ENCODE data around the gene ANAPC16. TPM values are rescaled to one million over a fixed set of nuclear protein-coding genes. Genes with fewer than 3 reads are reported as not detected.
A peak's percentile ranks its signal among the peaks of the same experiment; 100 is the strongest.

The ANAPC16 gene
- total and polyA plus RNA-seq, 10 donors = 70.8 to 239 (median 106) TPM

DNA sequence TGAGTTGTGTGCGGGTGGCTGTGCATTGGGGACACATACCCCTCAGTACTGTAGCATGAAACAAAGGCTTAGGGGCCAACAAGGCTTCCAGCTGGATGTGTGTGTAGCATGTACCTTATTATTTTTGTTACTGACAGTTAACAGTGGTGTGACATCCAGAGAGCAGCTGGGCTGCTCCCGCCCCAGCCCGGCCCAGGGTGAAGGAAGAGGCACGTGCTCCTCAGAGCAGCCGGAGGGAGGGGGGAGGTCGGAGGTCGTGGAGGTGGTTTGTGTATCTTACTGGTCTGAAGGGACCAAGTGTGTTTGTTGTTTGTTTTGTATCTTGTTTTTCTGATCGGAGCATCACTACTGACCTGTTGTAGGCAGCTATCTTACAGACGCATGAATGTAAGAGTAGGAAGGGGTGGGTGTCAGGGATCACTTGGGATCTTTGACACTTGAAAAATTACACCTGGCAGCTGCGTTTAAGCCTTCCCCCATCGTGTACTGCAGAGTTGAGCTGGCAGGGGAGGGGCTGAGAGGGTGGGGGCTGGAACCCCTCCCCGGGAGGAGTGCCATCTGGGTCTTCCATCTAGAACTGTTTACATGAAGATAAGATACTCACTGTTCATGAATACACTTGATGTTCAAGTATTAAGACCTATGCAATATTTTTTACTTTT is 59.7 kb downstream of the ANAPC16 start:
- Histone ChIP-seq H3K27me3 (replicated peaks in 1 of 7) (no peaks in the 10 kb centered on the region), H3K27ac (peak overlapping the region; percentile 89 to 99 (median 97)), H3K9me3 (no peaks in the 10 kb centered on the region), H3K4me3 (peak overlapping the region; percentile 82 to 98 (median 93)), H3K36me3 (peaks cover 6 to 29% (median 18%) of the 10 kb centered on the region in 6 donors), H3K4me1 (peaks cover 22 to 76% (median 52%) of the 10 kb centered on the region in 6 donors)
- TF ChIP-seq POLR2AphosphoS5 (IDR thresholded peaks at IDR 0.05) = peak in 2 of 3 donors; percentile 6 to 48
- TF ChIP-seq, protein P1, sequence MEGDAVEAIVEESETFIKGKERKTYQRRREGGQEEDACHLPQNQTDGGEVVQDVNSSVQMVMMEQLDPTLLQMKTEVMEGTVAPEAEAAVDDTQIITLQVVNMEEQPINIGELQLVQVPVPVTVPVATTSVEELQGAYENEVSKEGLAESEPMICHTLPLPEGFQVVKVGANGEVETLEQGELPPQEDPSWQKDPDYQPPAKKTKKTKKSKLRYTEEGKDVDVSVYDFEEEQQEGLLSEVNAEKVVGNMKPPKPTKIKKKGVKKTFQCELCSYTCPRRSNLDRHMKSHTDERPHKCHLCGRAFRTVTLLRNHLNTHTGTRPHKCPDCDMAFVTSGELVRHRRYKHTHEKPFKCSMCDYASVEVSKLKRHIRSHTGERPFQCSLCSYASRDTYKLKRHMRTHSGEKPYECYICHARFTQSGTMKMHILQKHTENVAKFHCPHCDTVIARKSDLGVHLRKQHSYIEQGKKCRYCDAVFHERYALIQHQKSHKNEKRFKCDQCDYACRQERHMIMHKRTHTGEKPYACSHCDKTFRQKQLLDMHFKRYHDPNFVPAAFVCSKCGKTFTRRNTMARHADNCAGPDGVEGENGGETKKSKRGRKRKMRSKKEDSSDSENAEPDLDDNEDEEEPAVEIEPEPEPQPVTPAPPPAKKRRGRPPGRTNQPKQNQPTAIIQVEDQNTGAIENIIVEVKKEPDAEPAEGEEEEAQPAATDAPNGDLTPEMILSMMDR (IDR thresholded peaks at IDR 0.05 in 8 of 11, conservative IDR thresholded peaks at IDR 0.05 in 3 of 11) = no peak
- 28 to 46% (median 37%) methylated on average over 12 of the region's 12 CpGs for WGBS, 5 donors
- intact Hi-C loops (cut with DNase I; ENCODE audit: low total_unique reads) = loop anchor here (10.0 kb wide), 1 partner anchor 61 kb away; the partner anchor contains the start of genes ANAPC16 and ASCC1
- no peak for DNase-seq

DNA sequence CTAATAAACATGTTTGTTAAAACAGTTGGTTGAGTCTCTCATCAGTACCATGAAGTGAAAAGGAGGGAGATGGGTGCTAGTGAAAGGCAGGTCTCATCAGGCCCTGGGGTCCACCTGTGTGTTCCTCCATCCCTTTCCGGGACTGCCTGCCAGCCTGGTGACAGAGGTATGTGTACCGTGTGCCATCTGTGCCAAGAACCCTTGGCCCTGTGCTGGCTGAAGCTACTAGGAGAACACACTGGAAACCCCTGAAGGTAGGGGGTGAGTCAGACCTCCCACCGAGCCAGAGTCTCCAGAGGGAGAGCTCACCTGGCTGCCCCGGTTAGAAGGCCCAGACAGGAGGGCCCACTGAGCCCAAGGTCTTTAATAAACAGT is 60.2 kb downstream of the ANAPC16 start:
- Histone ChIP-seq H3K9me3 (no peaks in the 10 kb centered on the region), H3K4me1 (peaks cover 22 to 75% (median 50%) of the 10 kb centered on the region in 6 donors), H3K27me3 (replicated peaks in 1 of 7) (no peaks in the 10 kb centered on the region), H3K4me3 (peak overlapping the region; percentile 82 to 98 (median 93)), H3K36me3 (peaks cover 6 to 29% (median 18%) of the 10 kb centered on the region in 6 donors), H3K27ac (peak overlapping the region; percentile 89 to 99 (median 97))
- no peak for DNase-seq
- intact Hi-C loops (cut with DNase I; ENCODE audit: low total_unique reads) = loop anchor here (10.0 kb wide), 1 partner anchor 61 kb away; the partner anchor contains the start of genes ANAPC16 and ASCC1
- 51 to 75% (median 64%) methylated on average over 4 of the region's 4 CpGs for WGBS, 5 donors
- TF ChIP-seq, protein P1 (IDR thresholded peaks at IDR 0.05 in 8 of 11, conservative IDR thresholded peaks at IDR 0.05 in 3 of 11) = no peak
- TF ChIP-seq POLR2AphosphoS5 (IDR thresholded peaks at IDR 0.05) = peak; percentile 39 to 66 (median 61)

DNA sequence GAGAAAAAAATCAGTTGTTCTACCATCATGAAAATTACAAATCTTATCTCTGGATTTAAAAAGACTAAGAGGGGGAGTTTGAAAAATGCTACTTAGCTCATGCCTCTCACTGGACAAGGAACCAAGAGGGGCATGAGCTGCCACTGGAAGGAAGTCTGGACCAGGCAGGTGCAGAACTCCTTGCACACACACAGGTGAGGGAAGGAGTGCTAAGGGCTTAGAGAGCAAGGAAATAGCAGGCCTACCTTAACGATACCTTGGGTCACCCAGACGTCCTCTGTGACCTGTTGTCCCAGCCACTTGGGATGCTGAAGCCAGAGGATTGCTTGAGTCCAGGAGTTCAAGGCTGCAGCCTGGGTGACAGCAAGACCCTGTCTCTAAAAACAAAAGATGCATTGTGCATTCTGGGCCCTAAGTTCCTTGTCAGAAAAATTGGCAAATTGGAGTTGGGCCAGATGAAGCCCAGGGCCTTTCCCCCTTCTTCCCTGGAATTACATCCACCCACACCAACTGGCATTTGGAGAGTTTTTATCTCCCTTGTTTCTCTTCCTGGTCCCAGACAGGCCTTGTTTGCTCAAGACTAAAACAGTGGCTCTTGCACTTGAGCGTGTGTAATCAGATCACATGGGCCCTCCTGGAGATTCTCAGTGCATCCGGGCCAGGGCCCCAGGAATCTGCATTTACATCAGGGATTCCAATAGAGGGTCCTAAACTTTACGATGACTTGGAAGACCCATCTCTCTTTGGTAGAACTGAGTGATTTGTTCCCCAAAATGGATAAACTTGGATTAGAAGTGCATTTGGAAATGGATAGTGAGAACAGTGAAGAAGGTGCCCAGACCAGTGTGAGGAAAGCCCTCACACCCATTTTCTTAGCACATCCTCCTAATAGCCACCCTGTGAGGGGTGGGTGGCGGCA is 60.9 kb downstream of the ANAPC16 start:
- Histone ChIP-seq H3K36me3 (peaks cover 6 to 29% (median 18%) of the 10 kb centered on the region in 6 donors), H3K4me1 (peaks cover 22 to 71% (median 49%) of the 10 kb centered on the region in 6 donors), H3K27me3 (replicated peaks in 1 of 7) (no peaks in the 10 kb centered on the region), H3K9me3 (no peaks in the 10 kb centered on the region), H3K27ac (peak overlapping the region; percentile 89 to 99 (median 97)), H3K4me3 (peak overlapping the region in 7 of 8 donors; percentile 82 to 98 (median 93))
- intact Hi-C loops (cut with DNase I; ENCODE audit: low total_unique reads) = loop anchor here (10.0 kb wide), 1 partner anchor 62 kb away; the partner anchor contains the start of genes ANAPC16 and ASCC1
- WGBS, 5 donors = 69 to 84% (median 73%) methylated on average over 6 of the region's 6 CpGs
- DNase-seq = no peak
- TF ChIP-seq, protein P1 (IDR thresholded peaks at IDR 0.05 in 8 of 11, conservative IDR thresholded peaks at IDR 0.05 in 3 of 11) = no peak
- peak in 1 of 3 donors; percentile 32 for TF ChIP-seq POLR2A (IDR thresholded peaks at IDR 0.05)
- peak in 1 of 3 donors; percentile 68 for TF ChIP-seq POLR2AphosphoS5 (IDR thresholded peaks at IDR 0.05)
